ENCODE measurements around the gene PYROXD2.

The PYROXD2 gene

DNA sequence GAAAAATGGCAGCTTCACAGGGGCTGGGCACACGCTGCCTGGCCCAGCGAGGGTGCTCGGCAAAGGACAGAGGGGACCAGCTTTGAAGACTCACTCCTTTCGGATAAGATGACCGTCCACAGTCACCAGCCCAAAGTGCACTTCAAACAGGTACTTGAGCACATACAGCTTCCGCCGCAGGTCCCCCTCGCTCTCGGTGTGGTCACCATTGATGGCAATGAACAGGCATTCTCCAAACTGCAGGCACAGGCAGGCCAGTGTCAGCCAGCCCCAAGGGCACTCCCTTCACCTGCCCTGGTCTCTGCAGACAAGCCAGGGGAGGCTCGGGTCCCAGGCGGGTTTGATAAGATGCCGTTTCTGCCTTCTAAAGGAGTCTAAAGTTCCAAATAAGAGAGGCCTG is 20.2 kb upstream of the PYROXD2 start:
- 95 to 97% methylated on average over 12 of the region's 12 CpGs for WGBS, 2 experiments
- Histone ChIP-seq H3K27me3 (ENCODE audit: control insufficient read depth, insufficient read depth, low read length, poor library complexity, severe bottlenecking) (no peaks in the 10 kb centered on the region), H3K9me3 (ENCODE audit: control insufficient read depth, low read length) (peaks cover 2% of the 10 kb centered on the region), H3K27ac (ENCODE audit: insufficient read depth, low read depth, low read length, poor library complexity, severe bottlenecking) (no peak overlapping the region), H3K4me3 (ENCODE audit: insufficient read depth, low read depth, low read length) (no peak overlapping the region), H3K4me1 (ENCODE audit: control insufficient read depth, insufficient read depth, low read length) (no peaks in the 10 kb centered on the region), H3K36me3 (ENCODE audit: control insufficient read depth, insufficient read depth, low read length) (peaks cover 56% of the 10 kb centered on the region)

DNA sequence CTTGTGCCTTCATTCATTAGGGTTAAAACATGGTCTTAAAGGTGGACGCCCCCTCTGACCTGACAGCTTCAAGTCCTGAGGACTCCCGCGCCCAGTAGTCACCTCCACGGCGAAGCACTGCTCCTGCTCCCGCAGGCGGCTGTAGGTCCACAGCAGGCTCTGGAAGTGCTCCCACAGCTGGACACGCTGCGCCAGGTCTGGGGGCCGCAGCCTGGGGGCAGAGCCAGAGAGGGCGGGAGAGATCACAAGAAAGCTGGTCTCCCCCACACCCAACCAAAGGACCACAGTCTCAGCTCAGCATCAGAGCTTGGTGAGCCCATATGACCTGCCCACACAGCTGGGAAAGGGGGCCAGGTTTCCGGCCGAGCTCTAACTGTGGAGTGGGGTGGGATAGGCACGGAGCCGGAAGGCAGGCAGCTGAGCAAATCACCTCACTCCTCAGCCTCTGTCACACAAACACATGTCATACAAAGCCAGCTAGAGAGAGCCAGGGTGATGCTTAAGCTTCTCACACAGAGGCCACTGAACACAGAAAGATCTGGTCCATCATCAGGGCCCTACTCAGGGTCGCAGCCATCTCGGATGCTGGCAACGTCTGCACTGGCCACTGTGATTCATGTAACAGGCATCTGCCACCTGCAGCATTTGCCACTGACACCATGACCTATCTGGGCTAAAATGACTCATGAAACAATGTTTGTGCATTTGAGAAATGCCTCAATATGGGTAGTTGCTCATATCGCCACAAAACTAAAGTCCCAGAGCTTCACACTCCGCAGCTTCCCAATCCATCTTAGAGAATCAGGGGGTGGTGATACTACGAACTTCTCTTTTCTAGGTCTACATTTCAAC is 19.1 kb upstream of the PYROXD2 start:
- Histone ChIP-seq H3K27me3 (ENCODE audit: control insufficient read depth, insufficient read depth, low read length, poor library complexity, severe bottlenecking) (no peaks in the 10 kb centered on the region), H3K4me3 (ENCODE audit: insufficient read depth, low read depth, low read length) (no peak overlapping the region), H3K4me1 (ENCODE audit: control insufficient read depth, insufficient read depth, low read length) (no peaks in the 10 kb centered on the region), H3K27ac (ENCODE audit: insufficient read depth, low read depth, low read length, poor library complexity, severe bottlenecking) (no peak overlapping the region), H3K9me3 (ENCODE audit: control insufficient read depth, low read length) (peaks cover 2% of the 10 kb centered on the region), H3K36me3 (ENCODE audit: control insufficient read depth, insufficient read depth, low read length) (peaks cover 56% of the 10 kb centered on the region)
- WGBS, 2 experiments, result 96 to 97% methylated on average over 21 of the region's 21 CpGs

DNA sequence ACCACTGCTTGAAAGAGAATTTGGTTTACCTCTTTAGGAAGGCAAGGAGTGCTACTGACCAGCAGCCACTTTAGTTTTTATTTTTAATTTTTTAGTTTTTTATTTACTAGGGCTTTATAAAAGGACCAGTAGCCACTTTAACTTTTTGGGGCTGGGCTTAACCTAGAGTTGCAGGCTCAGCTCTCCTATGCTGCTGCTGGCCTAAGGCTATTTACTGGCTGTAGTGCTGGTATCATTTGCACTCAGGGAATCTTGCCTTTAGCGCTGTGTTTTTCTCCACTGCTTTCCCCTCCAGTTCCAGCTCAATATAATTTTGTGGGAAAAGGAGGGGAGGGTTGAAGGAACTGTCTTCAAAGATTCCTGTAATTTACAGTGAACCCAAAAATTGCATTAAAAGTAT is 18.4 kb upstream of the PYROXD2 start:
- H3K9me3 ChIP-seq (ENCODE audit: control insufficient read depth, low read length), result peaks cover 2% of the 10 kb centered on the region
- 100% methylated on average over 1 of the region's 1 CpG for WGBS, 2 experiments
- H3K4me3 ChIP-seq (ENCODE audit: insufficient read depth, low read depth, low read length), result no peak overlapping the region
- H3K4me1 ChIP-seq (ENCODE audit: control insufficient read depth, insufficient read depth, low read length), result no peaks in the 10 kb centered on the region
- no peaks in the 10 kb centered on the region for H3K27me3 ChIP-seq (ENCODE audit: control insufficient read depth, insufficient read depth, low read length, poor library complexity, severe bottlenecking)
- H3K27ac ChIP-seq (ENCODE audit: insufficient read depth, low read depth, low read length, poor library complexity, severe bottlenecking), result no peak overlapping the region
- peaks cover 55% of the 10 kb centered on the region for H3K36me3 ChIP-seq (ENCODE audit: control insufficient read depth, insufficient read depth, low read length)

DNA sequence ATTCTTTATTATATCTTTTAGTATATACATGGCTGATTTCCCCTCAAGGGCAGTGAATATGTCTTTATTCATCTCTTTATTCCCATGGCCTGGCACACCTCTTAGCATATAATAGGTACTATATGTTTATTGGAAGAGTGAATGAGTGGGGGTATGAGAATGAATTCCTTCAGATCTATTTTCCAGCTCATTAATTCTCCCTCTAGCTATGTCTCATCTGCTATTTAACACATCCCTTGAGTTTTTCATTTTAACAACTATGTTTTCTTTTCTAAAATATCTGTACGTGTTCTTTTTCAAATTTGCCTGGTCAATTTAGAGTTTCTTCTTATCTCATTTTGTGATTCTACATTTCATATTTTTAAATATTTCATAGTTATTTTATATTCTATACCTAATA is 17.3 kb upstream of the PYROXD2 start:
- 100% methylated on average over 1 of the region's 1 CpG; no CpG with 5 or more reads in 1 of the 2 experiments for WGBS, 2 experiments
- no peak overlapping the region for H3K4me3 ChIP-seq (ENCODE audit: insufficient read depth, low read depth, low read length)
- H3K27ac ChIP-seq (ENCODE audit: insufficient read depth, low read depth, low read length, poor library complexity, severe bottlenecking), result no peak overlapping the region

DNA sequence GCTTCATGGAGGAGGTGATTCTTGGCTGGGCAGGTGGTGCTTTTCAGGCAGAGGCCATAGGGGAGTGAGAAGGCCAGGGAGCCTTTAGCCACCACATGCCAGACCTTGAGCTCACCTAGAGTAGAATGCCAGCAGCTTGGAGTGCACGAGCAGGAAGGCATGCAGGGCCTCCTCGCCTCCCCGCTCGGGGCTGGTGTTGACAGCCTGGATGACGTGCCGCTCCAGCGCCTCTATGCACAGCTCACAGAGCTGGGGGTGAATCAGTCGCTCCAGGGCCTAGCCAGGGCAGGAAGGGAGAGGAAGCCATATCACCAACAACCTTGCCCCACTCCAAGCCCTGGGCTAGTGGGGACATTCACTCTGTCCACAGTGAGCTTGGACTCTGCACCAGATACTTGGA is 16.0 kb upstream of the PYROXD2 start:
- WGBS, 2 experiments, result 84 to 86% methylated on average over 8 of the region's 8 CpGs
- no peaks in the 10 kb centered on the region for H3K27me3 ChIP-seq (ENCODE audit: control insufficient read depth, insufficient read depth, low read length, poor library complexity, severe bottlenecking)

More for the DNA sequence above, 17.3 kb upstream of the PYROXD2 start:
- Histone ChIP-seq H3K27me3 (ENCODE audit: control insufficient read depth, insufficient read depth, low read length, poor library complexity, severe bottlenecking) (no peaks in the 10 kb centered on the region), H3K9me3 (ENCODE audit: control insufficient read depth, low read length) (peaks cover 2% of the 10 kb centered on the region), H3K36me3 (ENCODE audit: control insufficient read depth, insufficient read depth, low read length) (peaks cover 55% of the 10 kb centered on the region), H3K4me1 (ENCODE audit: control insufficient read depth, insufficient read depth, low read length) (no peaks in the 10 kb centered on the region)

DNA sequence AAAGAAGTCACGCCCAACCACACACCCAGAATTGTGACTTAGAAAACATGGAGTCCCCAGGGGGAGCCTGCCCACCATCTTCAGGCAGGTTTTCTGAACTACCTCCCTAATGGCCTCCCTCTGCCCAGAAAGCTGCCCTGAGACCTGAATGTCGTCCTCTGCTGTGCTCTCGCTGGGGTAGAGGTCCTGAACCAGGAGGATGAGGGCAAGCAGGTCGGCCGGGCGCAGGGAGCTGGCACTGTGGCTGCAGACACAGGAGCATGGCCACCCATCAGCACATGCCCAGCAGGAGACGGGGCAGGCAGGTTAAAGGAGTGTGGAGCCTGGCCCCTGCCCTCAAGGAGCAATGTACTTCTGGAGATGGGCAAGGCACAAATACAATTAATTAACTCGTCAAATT is 15.4 kb upstream of the PYROXD2 start:
- H3K27ac ChIP-seq (ENCODE audit: insufficient read depth, low read depth, low read length, poor library complexity, severe bottlenecking), result no peak overlapping the region
- peaks cover 62% of the 10 kb centered on the region for H3K36me3 ChIP-seq (ENCODE audit: control insufficient read depth, insufficient read depth, low read length)
- 93 to 95% methylated on average over 8 of the region's 8 CpGs for WGBS, 2 experiments
- H3K4me1 ChIP-seq (ENCODE audit: control insufficient read depth, insufficient read depth, low read length), result no peaks in the 10 kb centered on the region
- H3K4me3 ChIP-seq (ENCODE audit: insufficient read depth, low read depth, low read length), result no peak overlapping the region
- peaks cover 2% of the 10 kb centered on the region for H3K9me3 ChIP-seq (ENCODE audit: control insufficient read depth, low read length)
- H3K27me3 ChIP-seq (ENCODE audit: control insufficient read depth, insufficient read depth, low read length, poor library complexity, severe bottlenecking), result no peaks in the 10 kb centered on the region

More for the DNA sequence above, 16.0 kb upstream of the PYROXD2 start:
- peaks cover 62% of the 10 kb centered on the region for H3K36me3 ChIP-seq (ENCODE audit: control insufficient read depth, insufficient read depth, low read length)
- H3K4me1 ChIP-seq (ENCODE audit: control insufficient read depth, insufficient read depth, low read length), result no peaks in the 10 kb centered on the region
- H3K4me3 ChIP-seq (ENCODE audit: insufficient read depth, low read depth, low read length), result no peak overlapping the region
- no peak overlapping the region for H3K27ac ChIP-seq (ENCODE audit: insufficient read depth, low read depth, low read length, poor library complexity, severe bottlenecking)
- H3K9me3 ChIP-seq (ENCODE audit: control insufficient read depth, low read length), result peaks cover 2% of the 10 kb centered on the region

DNA sequence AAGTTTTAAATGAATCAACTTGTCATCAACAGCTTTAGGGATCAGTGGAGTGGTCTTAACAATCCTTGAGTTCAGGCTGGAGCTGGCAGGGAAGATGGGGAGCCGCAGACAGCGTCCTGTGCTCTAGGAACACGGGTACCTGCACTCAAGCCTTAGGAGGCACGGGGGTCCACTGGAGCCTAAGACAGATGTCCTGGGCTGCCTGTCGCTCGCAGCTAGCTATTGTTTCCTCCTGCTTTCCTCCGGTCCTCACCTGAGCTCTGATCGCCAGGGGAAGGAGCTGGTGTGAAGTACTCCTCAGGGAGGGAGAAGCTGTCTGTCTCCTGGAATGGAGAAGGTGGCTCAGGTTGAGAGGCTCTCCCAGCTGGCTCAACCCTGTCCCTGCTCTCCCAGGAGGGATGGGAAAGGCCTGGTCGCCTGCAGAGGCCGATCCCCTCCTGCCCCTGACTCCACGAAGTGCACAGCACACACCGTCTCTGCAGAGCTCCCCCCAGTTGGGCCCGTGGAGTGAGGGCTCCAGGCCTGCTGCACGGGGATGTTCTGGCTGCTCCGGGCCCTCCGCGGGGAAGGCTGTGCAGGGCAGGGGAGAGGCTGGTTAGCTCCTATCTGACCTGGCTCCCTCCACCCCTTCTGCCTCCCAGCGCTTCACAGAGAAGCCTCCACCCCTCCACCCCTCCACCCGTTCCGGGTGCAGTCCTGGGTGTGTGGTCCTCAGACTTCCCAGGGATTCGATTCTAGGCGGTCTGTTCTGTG is 14.5 kb upstream of the PYROXD2 start:
- 94 to 95% methylated on average over 22 of the region's 22 CpGs for WGBS, 2 experiments

DNA sequence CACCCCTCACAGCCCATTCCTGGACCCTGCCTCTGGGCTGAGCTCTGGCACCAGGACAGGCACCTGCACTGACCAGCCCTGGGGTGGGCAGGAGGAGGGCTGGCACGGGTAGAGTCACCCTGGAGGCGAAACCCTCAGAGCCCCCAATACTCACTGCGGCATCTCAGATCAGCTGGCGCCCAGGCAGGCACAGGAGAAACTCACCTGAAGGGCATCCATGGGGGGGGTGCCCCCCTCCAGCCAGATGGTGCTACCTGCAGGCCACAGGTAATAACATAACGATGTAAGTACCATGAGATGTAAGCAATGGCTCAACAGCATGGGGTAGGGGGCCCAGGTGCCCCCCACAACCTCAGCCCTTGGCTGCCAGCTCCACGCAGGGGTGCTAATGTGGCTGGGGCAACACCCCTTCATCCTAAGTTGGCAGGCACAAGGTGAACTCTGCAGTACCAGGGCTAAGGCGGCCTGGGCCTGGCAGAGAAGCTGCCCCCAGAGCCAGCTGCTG is 12.1 kb upstream of the PYROXD2 start:
- Histone ChIP-seq H3K27ac (ENCODE audit: insufficient read depth, low read depth, low read length, poor library complexity, severe bottlenecking) (no peak overlapping the region), H3K4me3 (ENCODE audit: insufficient read depth, low read depth, low read length) (no peak overlapping the region), H3K27me3 (ENCODE audit: control insufficient read depth, insufficient read depth, low read length, poor library complexity, severe bottlenecking) (no peaks in the 10 kb centered on the region), H3K9me3 (ENCODE audit: control insufficient read depth, low read length) (peaks cover 2% of the 10 kb centered on the region), H3K4me1 (ENCODE audit: control insufficient read depth, insufficient read depth, low read length) (no peaks in the 10 kb centered on the region), H3K36me3 (ENCODE audit: control insufficient read depth, insufficient read depth, low read length) (peaks cover 35% of the 10 kb centered on the region)
- 95 to 96% methylated on average over 7 of the region's 7 CpGs for WGBS, 2 experiments

More for the DNA sequence above, 14.5 kb upstream of the PYROXD2 start:
- Histone ChIP-seq H3K4me3 (ENCODE audit: insufficient read depth, low read depth, low read length) (no peak overlapping the region), H3K9me3 (ENCODE audit: control insufficient read depth, low read length) (peaks cover 2% of the 10 kb centered on the region), H3K27ac (ENCODE audit: insufficient read depth, low read depth, low read length, poor library complexity, severe bottlenecking) (no peak overlapping the region), H3K27me3 (ENCODE audit: control insufficient read depth, insufficient read depth, low read length, poor library complexity, severe bottlenecking) (no peaks in the 10 kb centered on the region), H3K36me3 (ENCODE audit: control insufficient read depth, insufficient read depth, low read length) (peaks cover 55% of the 10 kb centered on the region), H3K4me1 (ENCODE audit: control insufficient read depth, insufficient read depth, low read length) (no peaks in the 10 kb centered on the region)

DNA sequence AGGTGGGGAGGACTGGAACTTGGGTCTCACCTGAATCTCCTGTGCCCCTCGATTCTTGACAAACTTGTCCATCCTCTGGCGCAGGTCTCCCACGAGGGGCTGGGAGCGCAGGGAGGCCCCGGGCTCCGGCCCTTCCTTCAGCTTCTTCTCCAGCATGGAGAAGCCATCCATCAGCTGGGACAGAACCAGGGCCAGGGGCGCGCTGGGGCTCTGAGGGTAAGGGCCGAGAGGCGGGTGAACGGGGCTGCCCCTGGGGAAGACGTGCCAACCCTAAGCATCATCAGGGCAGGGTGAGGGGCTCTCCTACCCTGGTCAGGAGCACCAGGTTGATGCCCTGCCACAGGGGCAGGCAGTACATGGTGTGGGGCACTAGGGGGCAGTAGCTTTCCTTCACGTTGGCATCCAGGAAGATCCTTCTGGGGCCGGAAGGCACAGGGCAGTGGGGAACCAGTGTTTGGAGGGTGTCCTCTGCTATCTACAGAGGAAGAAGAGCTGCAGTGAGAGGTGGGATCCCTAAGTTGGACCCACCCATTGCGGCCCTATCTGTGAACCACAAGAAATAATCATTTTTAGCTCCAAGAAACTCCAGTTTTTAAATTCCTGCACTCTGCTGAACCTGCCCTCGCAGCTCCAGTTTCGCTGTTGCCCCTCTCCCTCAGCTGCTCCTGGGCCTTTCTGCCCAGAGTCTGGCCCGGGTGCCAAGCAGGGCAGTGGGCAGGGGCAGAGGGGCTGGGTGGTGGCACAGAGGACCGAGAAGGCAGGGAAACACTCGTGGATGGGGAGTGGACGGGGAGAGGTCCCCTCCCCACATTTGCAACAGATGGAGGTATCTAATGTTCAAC is 10.8 kb upstream of the PYROXD2 start:
- Histone ChIP-seq H3K36me3 (ENCODE audit: control insufficient read depth, insufficient read depth, low read length) (peaks cover 21% of the 10 kb centered on the region), H3K4me3 (ENCODE audit: insufficient read depth, low read depth, low read length) (no peak overlapping the region), H3K27me3 (ENCODE audit: control insufficient read depth, insufficient read depth, low read length, poor library complexity, severe bottlenecking) (no peaks in the 10 kb centered on the region), H3K27ac (ENCODE audit: insufficient read depth, low read depth, low read length, poor library complexity, severe bottlenecking) (no peak overlapping the region), H3K9me3 (ENCODE audit: control insufficient read depth, low read length) (no peaks in the 10 kb centered on the region), H3K4me1 (ENCODE audit: control insufficient read depth, insufficient read depth, low read length) (no peaks in the 10 kb centered on the region)
- WGBS, 2 experiments, result 84 to 86% methylated on average over 21 of the region's 21 CpGs
